ENCODE measurements around the gene SLC12A7. TPM values are rescaled to one million over a fixed set of nuclear protein-coding genes. Genes with fewer than 3 reads are reported as not detected.

The SLC12A7 gene
- polyA plus RNA-seq, 1 donor (not counting 4 experiments of a cell fraction or from before 2014, with no cell fraction given) = 1.5 TPM

DNA sequence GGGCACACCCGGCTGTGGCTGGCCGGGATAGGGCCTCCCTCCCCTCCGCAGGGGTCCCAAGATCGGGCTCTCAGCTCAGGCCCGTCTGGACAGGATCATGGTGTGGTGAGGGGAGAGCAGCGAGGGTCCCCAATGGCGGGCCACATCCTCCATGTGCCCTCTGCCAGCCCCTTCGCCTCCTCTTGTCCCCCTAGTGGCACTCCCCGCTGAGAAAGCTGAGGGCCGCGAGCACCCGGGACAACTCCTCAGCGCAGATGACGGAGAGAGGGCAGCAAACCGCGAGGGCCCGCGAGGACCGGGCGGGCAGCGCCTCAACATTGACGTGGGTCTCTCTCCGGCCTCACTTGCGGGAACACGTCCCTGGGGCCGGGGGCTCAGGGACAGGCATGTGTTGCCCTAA is 78.7 kb downstream of the SLC12A7 start:
- no peaks in the 10 kb centered on the region for H3K36me3 ChIP-seq (ENCODE audit: control insufficient read depth in 2 of 2, extremely low read depth in 1 of 2, insufficient read depth in 2 of 2, low read length in 2 of 2)
- no peaks in the 10 kb centered on the region for H3K9me3 ChIP-seq (ENCODE audit: control insufficient read depth, low read depth, low read length)
- no peaks in the 10 kb centered on the region for H3K4me1 ChIP-seq (ENCODE audit: control insufficient read depth, extremely low read depth, insufficient read depth, low read length)
- TF ChIP-seq, protein P1, sequence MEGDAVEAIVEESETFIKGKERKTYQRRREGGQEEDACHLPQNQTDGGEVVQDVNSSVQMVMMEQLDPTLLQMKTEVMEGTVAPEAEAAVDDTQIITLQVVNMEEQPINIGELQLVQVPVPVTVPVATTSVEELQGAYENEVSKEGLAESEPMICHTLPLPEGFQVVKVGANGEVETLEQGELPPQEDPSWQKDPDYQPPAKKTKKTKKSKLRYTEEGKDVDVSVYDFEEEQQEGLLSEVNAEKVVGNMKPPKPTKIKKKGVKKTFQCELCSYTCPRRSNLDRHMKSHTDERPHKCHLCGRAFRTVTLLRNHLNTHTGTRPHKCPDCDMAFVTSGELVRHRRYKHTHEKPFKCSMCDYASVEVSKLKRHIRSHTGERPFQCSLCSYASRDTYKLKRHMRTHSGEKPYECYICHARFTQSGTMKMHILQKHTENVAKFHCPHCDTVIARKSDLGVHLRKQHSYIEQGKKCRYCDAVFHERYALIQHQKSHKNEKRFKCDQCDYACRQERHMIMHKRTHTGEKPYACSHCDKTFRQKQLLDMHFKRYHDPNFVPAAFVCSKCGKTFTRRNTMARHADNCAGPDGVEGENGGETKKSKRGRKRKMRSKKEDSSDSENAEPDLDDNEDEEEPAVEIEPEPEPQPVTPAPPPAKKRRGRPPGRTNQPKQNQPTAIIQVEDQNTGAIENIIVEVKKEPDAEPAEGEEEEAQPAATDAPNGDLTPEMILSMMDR (optimal IDR thresholded peaks at IDR 0.05 in 1 of 3, IDR thresholded peaks at IDR 0.05 in 1 of 3, conservative IDR thresholded peaks at IDR 0.05 in 1 of 3; ENCODE audit: extremely low read depth in 1 of 3, insufficient read depth in 2 of 3, low read length in 3 of 3) = no peak
- TF ChIP-seq EZH2 (IDR thresholded peaks at IDR 0.05; ENCODE audit: low read length) = no peak
- no peak overlapping the region for H2AFZ ChIP-seq (ENCODE audit: control insufficient read depth, low read length)
- H3K27ac ChIP-seq (ENCODE audit: control insufficient read depth, insufficient read depth, low read length) = no peak overlapping the region
- dilution Hi-C loops (cut with MboI; ENCODE audit: extremely low pct_ligation_motif_present, low sequenced_read_pairs) = no loop called here
- no peaks in the 10 kb centered on the region for H3K79me2 ChIP-seq (ENCODE audit: control insufficient read depth, insufficient read depth, low read length)
- FAIRE-seq (no peak), DNase-seq (ENCODE audit: low read depth, low spot score) (no peak)
- H4K20me1 ChIP-seq (ENCODE audit: control insufficient read depth, extremely low read depth, insufficient read depth, low read length) = no peaks in the 10 kb centered on the region
- no peaks in the 10 kb centered on the region for H3K27me3 ChIP-seq (ENCODE audit: control insufficient read depth, extremely low read depth, insufficient read depth, low read length)
- no peak overlapping the region for H3K4me2 ChIP-seq (ENCODE audit: control insufficient read depth, extremely low read depth, insufficient read depth, low read depth, low read length)
- no peak overlapping the region for H3K9ac ChIP-seq (ENCODE audit: control insufficient read depth, extremely low read depth, insufficient read depth, low read length)
- no peaks in the 10 kb centered on the region for H3K9me1 ChIP-seq (ENCODE audit: control insufficient read depth, extremely low read depth, insufficient read depth, low read length)
- no peak overlapping the region for H3K4me3 ChIP-seq (ENCODE audit: control insufficient read depth in 2 of 3, extremely low read depth in 1 of 3, insufficient read depth in 2 of 3, low read depth in 1 of 3, low read length in 3 of 3)

DNA sequence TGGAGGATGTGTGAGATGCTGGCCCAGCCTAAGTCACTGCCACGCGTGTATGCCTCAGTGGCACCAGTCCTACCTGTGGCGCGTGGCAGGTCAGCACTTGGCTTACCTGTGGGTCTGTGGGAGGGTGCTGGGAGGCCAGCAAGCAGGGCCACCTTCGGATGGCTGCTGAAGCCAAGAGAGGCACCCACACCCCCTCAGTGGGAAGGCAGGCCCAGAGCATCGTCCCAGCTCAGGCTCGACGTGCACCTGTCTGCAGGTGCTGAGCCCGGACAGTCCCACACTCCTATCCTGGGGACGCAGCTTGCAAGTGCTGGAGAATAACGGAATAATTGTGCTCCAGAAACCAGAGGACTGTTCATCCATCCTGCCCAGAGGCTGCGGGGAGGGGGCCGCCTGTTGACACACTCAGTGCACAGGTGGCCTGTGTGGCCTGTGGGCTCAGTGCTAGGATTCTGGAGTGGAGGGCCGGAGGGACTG is 79.3 kb downstream of the SLC12A7 start:
- FAIRE-seq = no peak

More for the DNA sequence above, 79.3 kb downstream of the SLC12A7 start:
- H3K9ac ChIP-seq (ENCODE audit: control insufficient read depth, extremely low read depth, insufficient read depth, low read length) = no peak overlapping the region
- TF ChIP-seq, protein P1 (optimal IDR thresholded peaks at IDR 0.05 in 1 of 3, IDR thresholded peaks at IDR 0.05 in 1 of 3, conservative IDR thresholded peaks at IDR 0.05 in 1 of 3; ENCODE audit: extremely low read depth in 1 of 3, insufficient read depth in 2 of 3, low read length in 3 of 3) = no peak
- no peak for TF ChIP-seq EZH2 (IDR thresholded peaks at IDR 0.05; ENCODE audit: low read length)
- no peaks in the 10 kb centered on the region for H3K36me3 ChIP-seq (ENCODE audit: control insufficient read depth in 2 of 2, extremely low read depth in 1 of 2, insufficient read depth in 2 of 2, low read length in 2 of 2)
- no peak overlapping the region for H3K27ac ChIP-seq (ENCODE audit: control insufficient read depth, insufficient read depth, low read length)
- no peak overlapping the region for H2AFZ ChIP-seq (ENCODE audit: control insufficient read depth, low read length)
- H3K4me1 ChIP-seq (ENCODE audit: control insufficient read depth, extremely low read depth, insufficient read depth, low read length) = no peaks in the 10 kb centered on the region
- H3K79me2 ChIP-seq (ENCODE audit: control insufficient read depth, insufficient read depth, low read length) = no peaks in the 10 kb centered on the region
- H3K4me2 ChIP-seq (ENCODE audit: control insufficient read depth, extremely low read depth, insufficient read depth, low read depth, low read length) = no peak overlapping the region
- H4K20me1 ChIP-seq (ENCODE audit: control insufficient read depth, extremely low read depth, insufficient read depth, low read length) = no peaks in the 10 kb centered on the region
- H3K27me3 ChIP-seq (ENCODE audit: control insufficient read depth, extremely low read depth, insufficient read depth, low read length) = peaks cover 4% of the 10 kb centered on the region
- no peak for DNase-seq (ENCODE audit: low read depth, low spot score)
- dilution Hi-C loops (cut with MboI; ENCODE audit: extremely low pct_ligation_motif_present, low sequenced_read_pairs) = no loop called here
- no peak overlapping the region for H3K4me3 ChIP-seq (ENCODE audit: control insufficient read depth in 2 of 3, extremely low read depth in 1 of 3, insufficient read depth in 2 of 3, low read depth in 1 of 3, low read length in 3 of 3)
- H3K9me3 ChIP-seq (ENCODE audit: control insufficient read depth, low read depth, low read length) = no peaks in the 10 kb centered on the region
- H3K9me1 ChIP-seq (ENCODE audit: control insufficient read depth, extremely low read depth, insufficient read depth, low read length) = no peaks in the 10 kb centered on the region

Data from keratinocyte (primary cell).